ENCODE data around the gene BRI3.

Gene BRI3

GRCh38 chr7:98278936-98279335 is 2.5 kb upstream of the BRI3 start:
- Histone ChIP-seq H3K27ac (replicated peaks) (no peak overlapping the region), H3K4me3 (replicated peaks; ENCODE audit: insufficient read depth, low read length) (no peak overlapping the region), H3K27me3 (ENCODE audit: insufficient read depth, poor library complexity, severe bottlenecking) (no peaks in the 10 kb centered on the region)
- no peak for DNase-seq (ENCODE audit: low read depth in 1 of 2, low spot score in 1 of 2)
- TF ChIP-seq GABPA (IDR thresholded peaks at IDR 0.05; ENCODE audit: low read depth) = no peak
- TF ChIP-seq SPI1 (IDR thresholded peaks at IDR 0.05; ENCODE audit: borderline replicate concordance, low read depth) = no peak
- no peak for TF ChIP-seq REST (IDR thresholded peaks at IDR 0.05; ENCODE audit: insufficient replicate concordance, low read depth)
- no peak for TF ChIP-seq POLR2AphosphoS5 (IDR thresholded peaks at IDR 0.05; ENCODE audit: low read depth)
- TF ChIP-seq CTCF (IDR thresholded peaks at IDR 0.05; ENCODE audit: insufficient read depth, low read length) = no peak

- no peak overlapping the region for H3K4me3 ChIP-seq (replicated peaks; ENCODE audit: insufficient read depth, low read length)
Observed at GRCh38 chr7:98280296-98280695, 1.2 kb upstream of the BRI3 start.

More at GRCh38 chr7:98280296-98280695, 1.2 kb upstream of the BRI3 start:
- Histone ChIP-seq H3K27me3 (ENCODE audit: insufficient read depth, poor library complexity, severe bottlenecking) (no peaks in the 10 kb centered on the region), H3K27ac (replicated peaks) (peak overlapping the region; percentile 82)
- DNase-seq (ENCODE audit: low read depth in 1 of 2, low spot score in 1 of 2) = no peak
- TF ChIP-seq CTCF (IDR thresholded peaks at IDR 0.05; ENCODE audit: insufficient read depth, low read length) (no peak), GABPA (IDR thresholded peaks at IDR 0.05; ENCODE audit: low read depth) (no peak), REST (IDR thresholded peaks at IDR 0.05; ENCODE audit: insufficient replicate concordance, low read depth) (no peak), SPI1 (IDR thresholded peaks at IDR 0.05; ENCODE audit: borderline replicate concordance, low read depth) (no peak), POLR2AphosphoS5 (IDR thresholded peaks at IDR 0.05; ENCODE audit: low read depth) (no peak)

Measured in HL-60 (cell line).